Adrenal gland (tissue), 5 donors: ENCODE measurements around the gene PDE4C.

Experiments used
- POLR2A ChIP-seq, 2 donors: fragments of 450-650 bp; IDR thresholded peaks; one replicate each; pipeline ENCODE4 v1.6.1; 2017; ENCODE audit warnings: antibody characterized with exemption in 2 of 2, mild to moderate bottlenecking in 2 of 2, moderate library complexity in 1 of 2
- TF ChIP-seq, protein P1 (sequence below), 6 experiments: fragments of 450-650 bp in 4 of 6; fragments of 200-600 bp in 2 of 6; sonication (generic) in 1 of 6; IDR thresholded peaks; 1 replicate in 5 of 6; 2 replicates in 1 of 6; pipeline versions ENCODE4 v1.5.1 to v1.8.0; 2016 to 2021; ENCODE audit warnings: antibody characterized with exemption in 6 of 6, mild to moderate bottlenecking in 2 of 6, moderate library complexity in 1 of 6
- donor health status: DM: no; HTN: no; CAD: no.

- TF ChIP-seq, protein P1, sequence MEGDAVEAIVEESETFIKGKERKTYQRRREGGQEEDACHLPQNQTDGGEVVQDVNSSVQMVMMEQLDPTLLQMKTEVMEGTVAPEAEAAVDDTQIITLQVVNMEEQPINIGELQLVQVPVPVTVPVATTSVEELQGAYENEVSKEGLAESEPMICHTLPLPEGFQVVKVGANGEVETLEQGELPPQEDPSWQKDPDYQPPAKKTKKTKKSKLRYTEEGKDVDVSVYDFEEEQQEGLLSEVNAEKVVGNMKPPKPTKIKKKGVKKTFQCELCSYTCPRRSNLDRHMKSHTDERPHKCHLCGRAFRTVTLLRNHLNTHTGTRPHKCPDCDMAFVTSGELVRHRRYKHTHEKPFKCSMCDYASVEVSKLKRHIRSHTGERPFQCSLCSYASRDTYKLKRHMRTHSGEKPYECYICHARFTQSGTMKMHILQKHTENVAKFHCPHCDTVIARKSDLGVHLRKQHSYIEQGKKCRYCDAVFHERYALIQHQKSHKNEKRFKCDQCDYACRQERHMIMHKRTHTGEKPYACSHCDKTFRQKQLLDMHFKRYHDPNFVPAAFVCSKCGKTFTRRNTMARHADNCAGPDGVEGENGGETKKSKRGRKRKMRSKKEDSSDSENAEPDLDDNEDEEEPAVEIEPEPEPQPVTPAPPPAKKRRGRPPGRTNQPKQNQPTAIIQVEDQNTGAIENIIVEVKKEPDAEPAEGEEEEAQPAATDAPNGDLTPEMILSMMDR (IDR thresholded peaks at IDR 0.05) = peak in 1 of 6 experiments; percentile 1
- TF ChIP-seq POLR2A (IDR thresholded peaks at IDR 0.05) = peak; percentile 76 to 84
Observed at GRCh38 chr19:18203863-18204393, 22.3 kb downstream of the PDE4C start, which contains the start of gene RAB3A.
